GM18873 (cell line): ENCODE results near the gene ARID1B.

ENCODE experiments used
- ATAC-seq: cut with Tn5 transposase; IDR thresholded peaks from one replicate; pipeline ENCODE4 v1.9.1; 2021; ENCODE audit warnings: mild to moderate bottlenecking, moderate library complexity, moderate number of reproducible peaks; ENCODE audit not compliant: unreplicated experiment, low FRiP score

ARID1B gene

GRCh38 chr6:156773935-156774852 is 3.0 kb upstream of the ARID1B start:
- ATAC-seq = no peak

- ATAC-seq = no peak
Observed at GRCh38 chr6:156774863-156775405, 2.2 kb upstream of the ARID1B start.

- no peak for ATAC-seq
Observed at GRCh38 chr6:156775717-156776116, 1.5 kb upstream of the ARID1B start.

- no peak for ATAC-seq
Observed at GRCh38 chr6:156776470-156776839, 723 bp upstream of the ARID1B start.

- ATAC-seq = peak; percentile 5
Observed at GRCh38 chr6:156777577-156778453, 637 bp downstream of the ARID1B start.

GRCh38 chr6:156778454-156779205 is 1.5 kb downstream of the ARID1B start:
- no peak for ATAC-seq

GRCh38 chr6:156779206-156780094 is 2.3 kb downstream of the ARID1B start:
- no peak for ATAC-seq

- peak; percentile 61 for ATAC-seq
Observed at GRCh38 chr6:156780102-156780641, 3.0 kb downstream of the ARID1B start.

- no peak for ATAC-seq
Observed at GRCh38 chr6:156780962-156781853, 4.0 kb downstream of the ARID1B start.

GRCh38 chr6:156781861-156782631 is 4.9 kb downstream of the ARID1B start:
- ATAC-seq = no peak

- no peak for ATAC-seq
Observed at GRCh38 chr6:156782691-156783320, 5.6 kb downstream of the ARID1B start.

- ATAC-seq = no peak
Observed at GRCh38 chr6:156783958-156784357, 6.8 kb downstream of the ARID1B start.

- no peak for ATAC-seq
Observed at GRCh38 chr6:156786652-156787051, 9.5 kb downstream of the ARID1B start.

GRCh38 chr6:156787569-156788492 is 10.7 kb downstream of the ARID1B start:
- no peak for ATAC-seq

GRCh38 chr6:156789081-156789943 is 12.1 kb downstream of the ARID1B start:
- ATAC-seq = no peak
